ENCODE data around the gene NDRG2.

- no peak for TF ChIP-seq EZH2 (IDR thresholded peaks at IDR 0.05; ENCODE audit: insufficient read depth, low read length)
- TF ChIP-seq, protein P1, sequence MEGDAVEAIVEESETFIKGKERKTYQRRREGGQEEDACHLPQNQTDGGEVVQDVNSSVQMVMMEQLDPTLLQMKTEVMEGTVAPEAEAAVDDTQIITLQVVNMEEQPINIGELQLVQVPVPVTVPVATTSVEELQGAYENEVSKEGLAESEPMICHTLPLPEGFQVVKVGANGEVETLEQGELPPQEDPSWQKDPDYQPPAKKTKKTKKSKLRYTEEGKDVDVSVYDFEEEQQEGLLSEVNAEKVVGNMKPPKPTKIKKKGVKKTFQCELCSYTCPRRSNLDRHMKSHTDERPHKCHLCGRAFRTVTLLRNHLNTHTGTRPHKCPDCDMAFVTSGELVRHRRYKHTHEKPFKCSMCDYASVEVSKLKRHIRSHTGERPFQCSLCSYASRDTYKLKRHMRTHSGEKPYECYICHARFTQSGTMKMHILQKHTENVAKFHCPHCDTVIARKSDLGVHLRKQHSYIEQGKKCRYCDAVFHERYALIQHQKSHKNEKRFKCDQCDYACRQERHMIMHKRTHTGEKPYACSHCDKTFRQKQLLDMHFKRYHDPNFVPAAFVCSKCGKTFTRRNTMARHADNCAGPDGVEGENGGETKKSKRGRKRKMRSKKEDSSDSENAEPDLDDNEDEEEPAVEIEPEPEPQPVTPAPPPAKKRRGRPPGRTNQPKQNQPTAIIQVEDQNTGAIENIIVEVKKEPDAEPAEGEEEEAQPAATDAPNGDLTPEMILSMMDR (IDR thresholded peaks at IDR 0.05; ENCODE audit: insufficient read depth, low read depth, low read length): no peak
These were observed 9.8 kb upstream of the NDRG2 start, which contains the start of gene RNASE13 for GRCh38 chr14:21034707-21035106.
